AG04450 (cell line): ENCODE results near the gene CIAO1. TPM values are rescaled to one million over a fixed set of nuclear protein-coding genes. Genes with fewer than 3 reads are reported as not detected.
"Not testable (repeated sequence)": the region's sequence is repeated elsewhere in the genome, so short reads cannot be mapped to it uniquely, and the experiment has no call there.

Experiments
- CTCF ChIA-PET: fragments of 300-600, 350-600 bp; formaldehyde crosslinking; extraction: SDS; loops from one replicate; lab custom pipeline; 2022; ENCODE audit warnings: antibody characterized with exemption, inconsistent platforms; lab: Charles Lee
- POLR2A ChIA-PET: fragments of 350-600 bp; formaldehyde crosslinking; extraction: SDS; loops from one replicate; lab custom pipeline; 2021; ENCODE audit warnings: antibody characterized with exemption, inconsistent platforms; lab: Yijun Ruan, JAX
- DNase-seq: peaks from one replicate; pipeline ENCODE4 v3.0.0-alpha.2; 2011; ENCODE audit warnings: low read depth, low spot score
- H3K27ac ChIP-seq: one replicate; pipeline ENCODE4 v1.5.1; 2012; ENCODE audit warnings: low read depth, low read length, control low read depth
- H3K27me3 ChIP-seq: one replicate; pipeline ENCODE4 v1.6.0; 2012; ENCODE audit warnings: low read length; ENCODE audit not compliant: control insufficient read depth, insufficient read depth
- H3K4me3 ChIP-seq: 2 replicates; pipeline ENCODE4 v1.5.1; 2011; ENCODE audit warnings: mild to moderate bottlenecking, low read depth, low read length, control low read depth
- H3K9me3 ChIP-seq: 2 replicates; pipeline ENCODE4 v1.5.1; 2012; ENCODE audit warnings: low read length; ENCODE audit not compliant: control insufficient read depth, insufficient read depth
- polyA minus RNA-seq: library from RNA; depleted of rRNA, polyadenylated mRNA; stranded (reverse); fragments of >200 nt; gene quantifications from 2 replicates; pipeline ENCODE4 v1.2.3, GENCODE V29; 2011; rRNA and poly(A)+ RNA removed
- polyA plus RNA-seq: library from polyadenylated mRNA; depleted of rRNA; stranded (reverse); fragments of >200 nt; gene quantifications from 2 replicates; pipeline ENCODE4 v1.2.3, GENCODE V29; 2011; rRNA removed
- TF ChIP-seq, protein P1 (sequence below): IDR thresholded peaks from 2 replicates; pipeline ENCODE4 v1.5.1; 2011; ENCODE audit warnings: low read depth, low read length, control low read depth, inconsistent platforms

Gene CIAO1
- polyA plus RNA-seq (65.2 and 77.0 TPM in 2 replicates), polyA minus RNA-seq (66.0 and 85.9 TPM in 2 replicates)

DNA sequence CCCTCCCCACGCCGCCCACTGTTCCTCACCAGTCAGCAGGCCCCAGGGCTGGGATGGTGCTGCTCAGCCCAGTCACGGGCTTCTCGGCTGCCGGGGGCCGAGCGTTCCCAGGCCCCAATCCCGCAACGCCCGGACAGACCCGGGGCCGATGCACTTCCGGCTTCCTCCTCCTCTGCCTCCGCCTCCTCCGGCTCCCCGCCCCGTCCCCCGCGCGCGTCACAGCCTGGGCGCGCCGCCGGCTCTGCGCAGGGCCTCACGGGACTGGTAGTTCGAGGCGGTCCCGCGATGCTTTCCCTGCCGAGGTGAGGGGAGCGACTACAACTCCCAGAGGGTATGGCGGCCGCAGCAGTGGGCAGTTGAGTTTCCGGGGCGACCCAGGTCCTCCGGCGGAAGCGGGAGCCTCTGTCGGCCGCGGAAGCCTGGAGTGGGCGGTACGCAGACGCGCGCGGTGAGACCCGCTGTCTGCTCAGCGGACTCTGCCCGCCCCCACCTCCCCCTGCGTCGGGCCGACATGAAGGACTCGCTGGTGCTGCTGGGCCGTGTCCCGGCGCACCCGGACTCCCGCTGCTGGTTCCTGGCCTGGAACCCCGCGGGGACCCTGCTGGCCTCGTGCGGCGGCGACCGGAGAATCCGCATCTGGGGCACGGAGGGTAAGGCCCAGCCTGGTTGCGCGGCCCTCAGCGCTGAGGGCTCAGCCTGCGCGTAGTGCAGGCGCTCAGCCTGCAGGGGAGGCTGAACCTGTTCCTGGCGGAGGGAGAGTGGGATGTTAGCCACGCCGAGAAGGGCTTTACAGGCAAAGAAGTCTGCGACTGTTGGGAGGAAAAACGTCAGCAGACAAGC, at the start of gene CIAO1, which contains the start of gene TMEM127:
TSS of gene CIAO1 (plus strand) at position 386 of the 840 bp plus-strand sequence. CDS start at position 512, 126 bp downstream.
TSS of gene TMEM127 (minus strand) at position 158 of the 840 bp plus-strand sequence. CDS start 616 bp downstream, outside the sequence.
- H3K27ac ChIP-seq = peak within 1 kb of the TSS; percentile 84
- ChIA-PET POLR2A (interaction anchor here (1.3 to 1.6 kb wide), 2 partner anchors 57 to 128 kb away, joined by 3 to 4 read pairs; partner anchors contain the start of genes ASTL and STARD7), CTCF (interaction anchor here (0.6 to 1.9 kb wide), 6 partner anchors 90 to 273 kb away, joined by 3 to 13 read pairs (median 6); partner anchors contain the start of gene ASTL)
- DNase-seq = peak; percentile 92
- no peaks in the 10 kb centered on the region for H3K27me3 ChIP-seq
- no peaks in the 10 kb centered on the region for H3K9me3 ChIP-seq
- TF ChIP-seq, protein P1, sequence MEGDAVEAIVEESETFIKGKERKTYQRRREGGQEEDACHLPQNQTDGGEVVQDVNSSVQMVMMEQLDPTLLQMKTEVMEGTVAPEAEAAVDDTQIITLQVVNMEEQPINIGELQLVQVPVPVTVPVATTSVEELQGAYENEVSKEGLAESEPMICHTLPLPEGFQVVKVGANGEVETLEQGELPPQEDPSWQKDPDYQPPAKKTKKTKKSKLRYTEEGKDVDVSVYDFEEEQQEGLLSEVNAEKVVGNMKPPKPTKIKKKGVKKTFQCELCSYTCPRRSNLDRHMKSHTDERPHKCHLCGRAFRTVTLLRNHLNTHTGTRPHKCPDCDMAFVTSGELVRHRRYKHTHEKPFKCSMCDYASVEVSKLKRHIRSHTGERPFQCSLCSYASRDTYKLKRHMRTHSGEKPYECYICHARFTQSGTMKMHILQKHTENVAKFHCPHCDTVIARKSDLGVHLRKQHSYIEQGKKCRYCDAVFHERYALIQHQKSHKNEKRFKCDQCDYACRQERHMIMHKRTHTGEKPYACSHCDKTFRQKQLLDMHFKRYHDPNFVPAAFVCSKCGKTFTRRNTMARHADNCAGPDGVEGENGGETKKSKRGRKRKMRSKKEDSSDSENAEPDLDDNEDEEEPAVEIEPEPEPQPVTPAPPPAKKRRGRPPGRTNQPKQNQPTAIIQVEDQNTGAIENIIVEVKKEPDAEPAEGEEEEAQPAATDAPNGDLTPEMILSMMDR = peak; percentile 54
- H3K4me3 ChIP-seq = peak within 1 kb of the TSS; percentile 88

DNA sequence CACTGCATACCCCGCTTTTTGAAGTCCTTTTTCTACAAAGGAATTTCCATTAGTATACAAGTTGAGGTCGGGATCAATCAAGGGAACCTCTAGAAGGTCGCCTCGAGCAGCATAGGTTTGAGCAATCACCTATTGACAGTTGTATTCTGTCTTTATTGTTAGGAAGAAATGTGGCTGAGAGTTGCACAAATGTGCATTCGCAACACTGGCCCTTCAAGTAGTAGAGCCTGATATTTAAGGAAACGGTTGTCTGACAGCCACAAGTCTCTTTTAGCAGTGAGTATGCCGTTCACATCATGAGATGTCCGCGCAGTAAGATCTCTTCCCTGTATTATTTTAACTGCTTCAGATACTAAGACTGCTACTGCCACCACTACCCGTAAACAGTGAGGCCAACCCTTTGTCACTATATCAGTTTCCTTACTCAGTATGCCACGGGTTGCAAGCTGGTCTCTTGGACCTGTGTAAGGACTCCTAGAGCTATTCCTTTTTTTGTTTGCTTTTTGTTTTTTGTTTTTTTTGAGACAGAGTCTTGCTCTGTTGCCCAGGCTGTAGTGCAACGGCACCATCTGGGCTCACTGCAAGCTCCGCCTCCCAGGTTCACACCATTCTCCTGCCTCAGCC, 47.4 kb upstream of the CIAO1 start:
- Histone ChIP-seq H3K27ac (no peak overlapping the region), H3K9me3 (no peaks in the 10 kb centered on the region), H3K4me3 (no peak overlapping the region), H3K27me3 (no peaks in the 10 kb centered on the region)
- TF ChIP-seq, protein P1 = no peak
- no peak for DNase-seq
- POLR2A ChIA-PET = no interaction called here
- CTCF ChIA-PET = no interaction called here

DNA sequence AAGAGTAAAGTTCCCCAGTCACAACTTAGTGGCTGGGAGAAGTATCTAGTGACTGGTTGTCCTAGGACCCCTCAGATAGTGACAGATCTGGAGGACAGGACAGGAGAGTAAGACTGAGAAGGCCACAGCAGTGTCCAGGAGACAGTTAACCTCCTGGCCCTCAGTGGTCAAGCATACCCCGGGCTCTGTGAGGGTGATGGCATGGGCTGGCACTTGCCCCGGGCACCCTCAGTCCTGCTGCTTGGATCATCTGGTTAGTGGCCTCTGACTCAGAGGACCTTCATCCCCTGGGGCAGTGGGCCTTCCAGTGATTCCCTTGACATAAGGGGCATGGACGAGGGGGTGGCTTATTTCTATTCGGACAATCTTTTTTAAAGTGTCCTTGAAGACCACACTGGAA, 46.1 kb upstream of the CIAO1 start:
- H3K27me3 ChIP-seq, DNase-seq, H3K4me3 ChIP-seq, POLR2A ChIA-PET, H3K9me3 ChIP-seq, CTCF ChIA-PET, H3K27ac ChIP-seq: not testable (repeated sequence)

DNA sequence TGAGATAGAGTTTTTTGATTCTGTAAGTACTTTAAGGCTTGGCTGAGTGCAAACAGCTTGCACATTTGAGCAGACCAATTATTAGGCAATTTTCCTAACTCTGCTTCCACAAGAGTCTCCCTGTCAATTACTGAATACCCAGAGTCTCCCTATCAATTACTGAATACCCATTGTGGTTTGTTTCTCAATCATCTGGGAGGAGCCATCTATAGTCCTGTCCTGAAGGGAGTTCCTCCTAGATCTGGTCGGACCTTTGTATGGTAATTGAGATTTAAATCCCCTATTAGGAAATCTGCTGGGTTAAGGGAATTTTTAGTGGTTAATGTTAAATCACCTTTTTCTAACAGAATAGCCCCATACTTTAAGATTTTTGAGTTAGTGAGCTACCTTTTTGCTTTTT, 44.9 kb upstream of the CIAO1 start:
- POLR2A ChIA-PET, CTCF ChIA-PET, DNase-seq: not testable (repeated sequence)

DNA sequence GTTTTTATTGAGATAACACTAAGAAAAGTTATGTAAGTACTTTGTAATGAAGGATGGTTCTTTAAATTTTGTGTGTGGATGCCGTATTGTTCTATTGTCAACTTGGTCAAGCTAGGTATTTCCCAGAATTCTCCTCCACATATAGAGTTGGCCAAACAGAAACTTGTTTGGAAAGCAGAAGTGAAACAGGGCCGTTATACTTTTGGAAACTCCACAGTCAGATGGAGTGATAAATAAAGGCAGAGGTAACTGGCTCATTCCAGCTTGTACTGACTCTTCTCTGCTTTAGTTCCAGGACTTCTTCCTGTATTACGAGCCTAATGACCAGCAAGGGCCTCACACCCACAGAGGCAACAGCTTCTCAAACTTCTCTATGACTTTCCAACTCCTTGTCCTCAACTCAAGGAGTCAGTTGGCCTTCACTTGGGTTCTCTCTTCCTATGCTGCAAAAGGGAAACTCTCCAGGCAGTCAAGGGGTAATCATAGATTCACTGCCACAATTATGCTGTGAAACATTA, 41.0 kb upstream of the CIAO1 start:
- no peaks in the 10 kb centered on the region for H3K9me3 ChIP-seq
- TF ChIP-seq, protein P1 = no peak
- H3K27me3 ChIP-seq = no peaks in the 10 kb centered on the region
- CTCF ChIA-PET = no interaction called here
- H3K27ac ChIP-seq = no peak overlapping the region
- POLR2A ChIA-PET = no interaction called here
- no peak overlapping the region for H3K4me3 ChIP-seq
- DNase-seq = no peak

More for the DNA sequence above, 44.9 kb upstream of the CIAO1 start:
- not testable (repeated sequence) for H3K9me3 ChIP-seq, H3K27me3 ChIP-seq, H3K27ac ChIP-seq, H3K4me3 ChIP-seq
